PC-9 (cell line): ENCODE measurements around the gene CST7.

Source experiments
- EZH2 ChIP-seq: fragments of 200-600 bp; sonication (generic); IDR thresholded peaks from 2 replicates; pipeline ENCODE4 v1.8.0; 2017; ENCODE audit warnings: antibody characterized with exemption, low read depth
- TF ChIP-seq, protein P1 (sequence below): fragments of 200-600 bp; sonication (generic); conservative IDR thresholded peaks from 2 replicates; pipeline ENCODE4 v1.6.1; 2017; ENCODE audit warnings: mixed run types, antibody characterized with exemption, mild to moderate bottlenecking, moderate library complexity

DNA sequence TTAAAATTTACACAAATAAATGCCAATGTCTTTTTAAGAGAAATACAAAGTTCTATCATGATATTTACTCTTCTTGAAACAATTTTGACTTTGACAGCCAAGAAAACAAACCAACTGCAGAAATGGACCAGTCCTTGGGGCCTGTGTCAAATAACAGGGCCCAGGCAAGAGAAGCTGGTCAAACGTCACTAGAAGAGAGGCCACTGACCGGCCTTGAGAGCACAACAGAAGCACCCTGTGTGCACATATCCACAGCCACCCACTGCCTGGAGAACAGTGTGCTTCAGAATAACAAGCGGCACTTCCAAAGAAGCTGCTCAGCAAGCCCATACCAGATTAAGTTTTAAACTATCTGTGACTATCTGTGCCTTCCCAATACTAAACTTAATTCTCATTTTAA lies 28.7 kb downstream of the CST7 start:
- TF ChIP-seq, protein P1, sequence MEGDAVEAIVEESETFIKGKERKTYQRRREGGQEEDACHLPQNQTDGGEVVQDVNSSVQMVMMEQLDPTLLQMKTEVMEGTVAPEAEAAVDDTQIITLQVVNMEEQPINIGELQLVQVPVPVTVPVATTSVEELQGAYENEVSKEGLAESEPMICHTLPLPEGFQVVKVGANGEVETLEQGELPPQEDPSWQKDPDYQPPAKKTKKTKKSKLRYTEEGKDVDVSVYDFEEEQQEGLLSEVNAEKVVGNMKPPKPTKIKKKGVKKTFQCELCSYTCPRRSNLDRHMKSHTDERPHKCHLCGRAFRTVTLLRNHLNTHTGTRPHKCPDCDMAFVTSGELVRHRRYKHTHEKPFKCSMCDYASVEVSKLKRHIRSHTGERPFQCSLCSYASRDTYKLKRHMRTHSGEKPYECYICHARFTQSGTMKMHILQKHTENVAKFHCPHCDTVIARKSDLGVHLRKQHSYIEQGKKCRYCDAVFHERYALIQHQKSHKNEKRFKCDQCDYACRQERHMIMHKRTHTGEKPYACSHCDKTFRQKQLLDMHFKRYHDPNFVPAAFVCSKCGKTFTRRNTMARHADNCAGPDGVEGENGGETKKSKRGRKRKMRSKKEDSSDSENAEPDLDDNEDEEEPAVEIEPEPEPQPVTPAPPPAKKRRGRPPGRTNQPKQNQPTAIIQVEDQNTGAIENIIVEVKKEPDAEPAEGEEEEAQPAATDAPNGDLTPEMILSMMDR: no peak
- TF ChIP-seq EZH2: no peak
